HG03457 (cell line): Measurements from ENCODE around the gene TCF12.

Experiments
- ATAC-seq: cut with Tn5 transposase; IDR thresholded peaks from one replicate; pipeline ENCODE4 v1.9.1; 2021; ENCODE audit warnings: moderate number of reproducible peaks; ENCODE audit not compliant: unreplicated experiment

The TCF12 gene

GRCh38 chr15:57203906-57204305 lies 285.5 kb downstream of the TCF12 start:
- no peak for ATAC-seq

DNA sequence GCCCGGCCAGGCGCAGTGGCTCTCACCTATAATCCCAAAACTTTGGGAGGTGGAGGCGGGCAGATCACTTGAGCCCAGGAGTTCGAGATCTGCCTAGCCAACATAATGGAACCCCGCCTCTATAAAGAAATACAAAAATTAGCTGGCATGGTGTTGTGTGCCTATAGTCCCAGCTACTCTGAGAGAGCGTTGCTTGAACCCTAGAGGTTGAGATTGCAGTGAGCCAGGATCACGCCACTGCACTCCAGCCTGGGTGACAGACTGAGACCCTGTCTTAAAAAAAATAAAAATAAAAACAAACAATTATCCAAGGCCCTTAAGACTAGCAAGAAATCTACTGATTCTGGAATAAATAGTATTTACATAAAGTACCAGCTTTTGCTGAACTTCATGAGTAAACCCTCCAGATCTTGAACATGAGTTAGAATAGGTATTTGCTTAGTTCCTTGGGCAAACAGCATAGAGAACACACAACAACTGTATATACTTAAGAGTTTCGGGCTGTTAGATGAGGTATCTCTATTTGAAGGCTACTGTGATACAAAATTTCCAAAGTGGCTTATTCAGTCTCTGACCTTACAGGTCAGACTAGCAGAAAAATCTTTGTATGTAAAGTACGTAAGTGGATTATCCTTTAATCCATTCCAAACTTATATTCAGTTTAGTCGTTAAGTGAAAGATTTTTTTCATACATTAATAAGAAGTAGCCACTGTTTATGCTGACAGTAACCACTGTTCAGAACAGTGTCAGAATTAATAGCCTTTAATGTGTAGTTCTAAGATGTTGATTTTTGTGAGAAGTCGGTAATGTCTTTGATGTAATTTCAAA lies 286.8 kb downstream of the TCF12 start:
- ATAC-seq = no peak

- ATAC-seq = no peak
These were observed 287.6 kb downstream of the TCF12 start for GRCh38 chr15:57205996-57206395.

DNA sequence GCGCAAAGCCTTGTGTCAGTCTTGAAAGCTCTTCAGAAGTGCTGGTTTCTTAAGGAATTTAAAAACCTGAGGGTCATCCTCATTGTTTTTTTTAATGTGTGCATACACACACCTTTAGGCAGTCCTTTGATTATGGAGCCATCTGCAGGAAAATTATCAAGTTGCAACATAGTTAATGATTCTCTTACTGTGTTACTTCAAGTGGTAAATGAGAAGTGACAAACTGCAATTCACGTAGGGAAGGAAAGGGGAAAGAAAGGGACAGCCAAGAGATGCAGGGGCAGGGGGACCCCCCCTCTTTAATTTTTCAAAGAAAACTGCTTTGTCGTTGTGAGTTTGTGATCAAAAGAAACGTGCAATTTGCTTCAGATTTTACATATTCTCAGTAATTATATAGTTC lies 295.4 kb downstream of the TCF12 start:
- no peak for ATAC-seq

DNA sequence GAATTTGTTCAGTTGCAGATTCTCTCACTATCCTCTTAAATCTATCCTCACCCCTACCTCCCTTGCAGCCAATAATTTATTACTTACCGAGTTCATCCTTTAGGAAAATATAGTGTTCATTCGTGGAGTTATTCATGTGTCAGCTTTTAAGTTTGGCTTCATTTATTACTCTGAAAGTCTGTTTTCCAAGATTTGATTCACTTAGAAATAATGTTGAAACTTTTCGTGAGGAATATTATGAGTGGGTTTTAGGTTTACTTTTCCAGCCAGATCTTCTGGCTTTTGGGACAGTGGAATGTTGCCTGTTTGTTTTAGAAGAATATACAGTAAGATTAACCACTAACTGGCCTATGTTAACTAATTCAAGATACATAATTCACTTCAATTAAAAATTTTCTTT lies 296.9 kb downstream of the TCF12 start:
- ATAC-seq = no peak

DNA sequence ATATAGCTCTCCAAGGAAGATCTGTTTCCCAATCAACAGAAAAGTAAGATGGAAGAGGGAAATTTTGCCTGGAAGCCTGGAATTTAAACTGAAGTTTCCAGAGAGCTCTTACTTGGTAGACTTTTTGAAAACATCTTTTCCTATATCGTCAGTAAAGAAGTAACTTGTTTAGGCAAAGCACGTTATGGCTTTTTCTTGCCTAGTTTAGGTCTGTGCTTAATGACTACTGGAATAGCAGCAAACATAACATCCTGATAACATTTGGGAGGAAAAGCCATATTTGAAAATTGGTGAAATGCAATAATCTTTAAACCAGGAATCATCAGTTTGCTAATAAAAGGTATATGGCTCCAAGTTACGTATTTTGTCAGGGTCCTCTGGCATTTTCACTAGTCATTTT lies 297.4 kb downstream of the TCF12 start:
- ATAC-seq = no peak

DNA sequence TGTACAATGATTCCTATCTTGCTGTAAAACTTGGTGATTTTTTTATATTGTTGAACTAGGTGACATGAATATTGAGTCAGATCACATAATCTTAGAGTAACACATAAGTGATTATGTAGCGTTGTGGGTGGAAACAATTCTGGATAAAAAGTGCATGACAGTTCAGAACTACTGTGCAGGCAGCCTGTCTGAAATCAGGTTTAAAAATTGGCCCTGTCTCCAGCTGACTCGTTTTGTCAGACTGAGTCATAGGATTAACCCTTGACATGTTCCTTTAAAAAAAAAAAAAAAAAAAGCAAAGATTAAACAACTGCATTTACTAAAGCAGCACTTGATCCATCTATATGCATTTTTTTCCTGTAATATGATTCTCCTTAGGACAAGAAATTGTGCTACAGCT lies 297.8 kb downstream of the TCF12 start:
- no peak for ATAC-seq

GRCh38 chr15:57217778-57218598 lies 299.5 kb downstream of the TCF12 start:
- ATAC-seq = no peak

DNA sequence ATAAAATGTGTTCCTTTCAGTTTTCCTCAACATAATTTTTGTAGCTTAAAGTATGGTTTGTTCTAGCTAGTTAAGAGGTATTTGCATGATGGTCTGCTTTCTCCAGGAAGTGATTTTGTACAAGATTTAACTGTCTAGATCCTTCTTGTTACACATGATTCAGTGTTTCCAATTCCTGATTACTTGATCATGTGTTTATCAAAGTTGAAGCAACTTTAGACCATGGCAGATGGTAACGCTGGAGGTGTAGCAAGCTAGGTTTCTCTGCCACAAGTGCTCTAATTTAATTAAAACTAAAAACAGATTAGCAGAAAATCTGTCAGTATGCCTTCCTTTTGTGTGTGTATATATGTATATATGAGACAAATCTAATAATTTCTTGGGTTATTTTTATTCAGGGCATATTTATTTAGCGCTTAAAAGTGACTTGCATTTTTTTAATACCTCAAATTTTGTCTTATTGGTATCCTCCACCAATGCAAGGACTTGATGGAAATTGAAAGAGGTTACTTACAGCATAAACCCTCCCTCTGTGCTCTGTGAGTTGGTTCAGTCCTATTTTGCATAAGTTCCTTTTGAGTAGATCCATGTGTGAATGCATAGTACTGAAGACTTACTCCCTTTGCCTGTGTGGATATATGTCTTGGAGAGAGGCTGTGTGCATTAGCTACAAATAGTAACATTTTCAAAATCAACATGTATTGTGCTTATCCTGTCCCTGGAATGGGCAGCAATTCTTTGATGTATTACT lies 300.6 kb downstream of the TCF12 start:
- no peak for ATAC-seq

GRCh38 chr15:57220205-57220604 lies 301.8 kb downstream of the TCF12 start:
- no peak for ATAC-seq

DNA sequence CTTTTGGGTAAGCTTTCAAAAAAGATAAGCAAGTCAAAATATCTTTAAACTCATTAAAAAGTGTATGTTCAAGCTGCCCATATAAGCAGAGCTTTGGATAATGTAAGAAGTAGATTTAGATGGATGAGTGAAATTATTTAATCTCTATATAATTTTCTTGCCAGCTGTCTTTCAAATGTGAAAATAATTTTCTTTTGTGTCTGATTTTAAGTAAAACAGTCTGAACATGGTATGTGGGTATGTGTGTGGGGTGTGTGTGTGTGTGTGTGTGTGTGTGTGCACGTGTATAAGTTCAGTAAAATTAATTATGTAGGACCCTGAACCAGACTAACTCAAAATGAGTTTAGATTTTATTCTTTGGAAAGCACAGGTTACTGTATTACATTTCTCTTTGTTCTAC lies 302.7 kb downstream of the TCF12 start:
- ATAC-seq = no peak

- ATAC-seq = no peak
These were observed 304.9 kb downstream of the TCF12 start for GRCh38 chr15:57223345-57223744.

DNA sequence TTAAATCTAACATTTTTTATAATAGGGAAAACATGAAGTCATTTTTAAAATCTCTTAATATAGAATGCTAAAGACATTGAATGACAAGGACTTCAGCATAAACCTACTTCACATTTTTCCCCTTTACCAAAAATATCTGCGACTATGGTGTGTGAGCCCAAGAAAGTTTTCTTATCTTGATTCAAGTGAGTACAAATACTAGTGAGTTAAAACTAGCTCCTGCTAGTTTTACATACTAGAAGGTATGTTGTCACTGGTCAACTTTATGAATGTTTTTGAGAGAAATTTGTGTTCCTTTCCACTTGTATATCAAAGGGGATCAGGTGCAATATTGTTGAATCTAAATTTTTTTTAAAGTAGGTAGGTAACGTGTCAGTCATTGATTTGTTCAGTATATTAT lies 305.4 kb downstream of the TCF12 start:
- no peak for ATAC-seq

GRCh38 chr15:57224664-57225063 lies 306.2 kb downstream of the TCF12 start:
- ATAC-seq = no peak

- no peak for ATAC-seq
These were observed 308.7 kb downstream of the TCF12 start for GRCh38 chr15:57227166-57227565.

DNA sequence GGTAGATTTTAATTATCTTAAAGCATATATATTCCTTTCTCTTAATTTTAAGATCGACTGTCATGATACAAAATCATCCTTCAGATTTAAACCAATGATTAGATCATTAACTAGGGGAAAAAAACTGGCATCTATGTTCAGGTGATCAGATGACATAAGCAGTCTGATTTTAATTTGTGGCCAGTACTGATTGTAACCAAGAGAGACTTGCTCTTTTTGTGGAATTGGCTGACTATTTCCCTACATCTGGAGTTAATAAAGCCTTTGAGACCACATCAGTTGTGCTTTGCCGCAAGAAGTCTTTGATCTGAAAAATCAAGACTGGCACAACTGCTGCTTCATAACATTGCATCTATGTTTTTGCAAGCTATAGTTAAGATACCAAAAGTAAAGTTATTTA lies 309.5 kb downstream of the TCF12 start:
- ATAC-seq = no peak

DNA sequence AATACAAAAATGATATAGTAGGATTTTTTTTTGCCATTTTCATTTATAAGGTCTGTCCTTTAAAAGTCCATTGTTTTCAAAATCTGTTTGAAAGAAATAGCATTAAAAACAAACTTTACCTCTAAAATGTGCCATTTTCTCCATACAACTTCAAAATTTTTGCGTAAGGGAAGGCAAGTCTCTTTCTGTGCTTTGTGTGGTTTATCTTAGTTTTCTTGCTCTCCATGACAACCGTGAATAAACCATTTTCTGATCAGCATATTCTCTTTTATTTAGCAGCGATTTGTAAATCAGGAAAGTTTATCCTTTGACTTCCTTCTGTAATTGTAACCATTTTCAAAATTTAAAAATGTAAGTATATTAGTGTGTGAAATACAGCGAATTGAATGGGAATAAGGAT lies 310.0 kb downstream of the TCF12 start:
- no peak for ATAC-seq

DNA sequence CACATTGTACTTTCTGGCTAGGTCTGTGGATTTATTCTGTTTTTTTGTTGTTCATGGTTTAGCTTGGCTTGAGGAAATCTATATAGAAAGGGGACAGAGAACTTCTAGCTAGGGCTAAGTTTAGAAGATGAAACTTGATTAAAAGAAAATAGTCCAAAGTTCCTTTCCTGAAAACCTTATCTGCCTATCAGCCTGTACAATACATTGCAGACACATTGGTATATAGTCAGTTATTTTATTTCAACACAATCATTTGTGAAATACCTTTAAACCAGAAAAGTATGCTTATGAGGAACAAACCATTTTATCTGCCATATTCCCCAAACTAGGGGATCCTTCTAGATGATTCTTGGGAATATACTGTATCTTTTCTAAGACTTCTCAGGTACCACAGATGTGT lies 310.6 kb downstream of the TCF12 start:
- ATAC-seq = no peak

DNA sequence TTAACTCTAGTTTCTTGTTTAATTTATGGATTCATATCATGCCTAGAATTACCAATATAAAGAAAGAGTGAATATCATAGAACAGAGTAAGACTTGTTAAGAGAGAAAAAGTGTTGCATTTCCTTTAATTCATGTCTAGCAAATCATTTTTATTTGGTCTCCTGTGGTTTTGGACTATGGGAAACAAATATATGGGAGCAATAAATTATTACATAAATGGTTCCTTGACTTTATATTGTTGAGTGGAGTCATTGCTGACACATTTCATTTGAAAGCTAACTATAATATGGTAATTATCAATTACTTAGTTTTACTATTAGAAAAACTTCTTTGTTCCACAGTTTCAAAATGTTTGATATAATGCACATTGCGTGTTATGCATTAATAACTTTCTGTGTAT lies 313.1 kb downstream of the TCF12 start:
- ATAC-seq = no peak

GRCh38 chr15:57234156-57234555 lies 315.7 kb downstream of the TCF12 start:
- no peak for ATAC-seq

DNA sequence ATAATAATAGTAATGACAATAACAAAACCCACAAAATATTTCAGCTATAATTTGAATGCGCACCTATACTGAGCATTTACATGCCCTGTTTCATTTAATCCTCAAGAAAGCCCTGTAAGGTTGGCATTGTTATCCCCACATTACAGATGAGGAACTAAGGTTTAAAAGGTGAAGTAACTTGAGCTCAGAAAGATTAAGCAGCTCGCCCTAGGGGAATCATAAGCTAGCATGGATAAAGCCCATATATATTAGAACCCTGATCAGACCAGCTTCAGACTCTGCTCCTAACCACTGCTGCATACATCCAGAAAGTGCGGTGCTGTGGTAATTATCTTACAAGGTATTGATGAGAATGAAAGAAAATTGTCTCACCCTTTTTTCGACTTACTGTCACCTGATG lies 316.7 kb downstream of the TCF12 start:
- ATAC-seq = no peak

DNA sequence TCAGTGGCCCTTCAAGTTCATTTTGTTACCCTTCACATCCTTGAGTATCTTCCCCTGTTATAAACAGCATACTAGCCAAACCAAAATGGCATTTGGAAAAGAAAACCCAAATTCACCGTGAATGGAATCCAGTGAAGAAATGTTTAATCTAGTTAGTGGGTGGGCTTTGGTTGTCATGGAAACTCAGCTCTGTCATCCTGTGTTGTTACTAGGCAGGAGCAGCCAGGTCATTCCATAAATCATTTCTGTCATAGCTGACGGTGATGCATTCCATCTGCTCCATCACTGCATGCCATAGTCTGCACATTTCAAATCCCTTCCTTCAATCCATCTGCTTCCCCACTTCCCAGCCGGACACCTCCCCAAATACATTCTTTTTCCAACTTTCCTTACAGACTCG lies 317.4 kb downstream of the TCF12 start:
- ATAC-seq = no peak
